Activated CD4-positive, alpha-beta T cell treated with anti-CD3 and anti-CD28 coated beads, Interleukin-2, amount 10 ng/mL, durations not matched to agents 24 days and 14 days (primary cell): ENCODE results near the gene ADORA2A. TPM values are rescaled to one million over a fixed set of nuclear protein-coding genes. Genes with fewer than 3 reads are reported as not detected.

Experiments used
- DNase-seq: peaks from one replicate; pipeline ENCODE4 v3.0.0; 2022
- H3K27ac Mint-ChIP-seq: one replicate; pipeline ENCODE4 v1.8.0; 2022; ENCODE audit warnings: mild to moderate bottlenecking, mixed read lengths
- H3K27me3 Mint-ChIP-seq: one replicate; pipeline ENCODE4 v1.8.0; 2022; ENCODE audit warnings: mixed read lengths
- H3K36me3 Mint-ChIP-seq: one replicate; pipeline ENCODE4 v1.8.0; 2022; ENCODE audit warnings: low read depth, mild to moderate bottlenecking, mixed read lengths
- H3K4me1 Mint-ChIP-seq: one replicate; pipeline ENCODE4 v1.8.0; 2021; ENCODE audit warnings: mixed read lengths
- H3K4me3 Mint-ChIP-seq: one replicate; pipeline ENCODE4 v1.8.0; 2022; ENCODE audit warnings: mild to moderate bottlenecking, moderate library complexity, mixed read lengths
- H3K9me3 Mint-ChIP-seq: one replicate; pipeline ENCODE4 v1.8.0; 2021; ENCODE audit warnings: mixed read lengths
- intact Hi-C: fragments of 100-400 bp; cut with micrococcal nuclease; formaldehyde crosslinking; loops from one replicate; pipeline ENCODE4 v1.15.1; 2023
- total RNA-seq: library from RNA; stranded (reverse); gene quantifications from 2 replicates; pipeline ENCODE4 v1.2.3, GENCODE V29; 2022

The ADORA2A gene
- total RNA-seq, 1 donor from 2014 or later: 36.2 TPM

DNA sequence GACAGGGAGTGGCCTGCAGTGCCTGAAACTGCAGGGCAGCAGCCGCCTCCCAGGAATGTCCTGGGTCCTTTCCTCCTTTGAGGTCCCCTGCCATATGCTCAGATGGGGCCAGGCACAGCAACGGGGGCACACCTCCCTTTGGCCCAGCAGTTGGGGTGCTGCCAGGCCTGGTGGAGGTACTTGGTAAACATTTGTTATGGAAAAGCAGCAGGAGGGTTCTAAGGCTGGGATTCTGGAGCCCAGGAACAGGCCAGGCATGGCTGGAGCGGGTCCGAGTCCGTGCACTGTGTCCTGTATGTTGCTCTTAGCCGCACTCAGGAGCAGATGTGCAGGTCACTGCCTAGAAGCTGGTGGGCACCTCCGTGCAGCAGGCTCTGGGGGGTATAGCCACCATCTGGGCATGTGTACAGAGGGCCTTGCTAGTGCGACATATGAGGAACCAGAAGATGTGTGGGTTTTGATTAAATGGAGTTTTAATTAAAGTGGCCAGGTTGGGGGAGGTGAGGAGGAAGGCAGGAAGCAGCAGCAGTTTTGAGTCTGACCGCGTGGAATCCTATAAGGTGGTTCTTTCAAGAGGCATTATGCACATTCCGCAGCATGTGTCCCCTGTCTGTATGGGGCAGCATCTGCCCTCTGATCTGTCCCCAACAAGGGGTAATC lies 1.5 kb downstream of the ADORA2A start:
- H3K27me3 Mint-ChIP-seq: no peaks in the 10 kb centered on the region
- DNase-seq: peak; percentile 70
- H3K36me3 Mint-ChIP-seq: peaks cover 11% of the 10 kb centered on the region
- H3K4me3 Mint-ChIP-seq: peak overlapping the region; percentile 86
- peak overlapping the region; percentile 90 for H3K27ac Mint-ChIP-seq
- H3K9me3 Mint-ChIP-seq: no peaks in the 10 kb centered on the region
- intact Hi-C loops: loop anchor here (1.0 to 5.0 kb wide), 2 partner anchors 126 to 157 kb away; partner anchors contain the start of genes GUCD1, SNRPD3 and SPECC1L
- H3K4me1 Mint-ChIP-seq: peaks cover 64% of the 10 kb centered on the region

DNA sequence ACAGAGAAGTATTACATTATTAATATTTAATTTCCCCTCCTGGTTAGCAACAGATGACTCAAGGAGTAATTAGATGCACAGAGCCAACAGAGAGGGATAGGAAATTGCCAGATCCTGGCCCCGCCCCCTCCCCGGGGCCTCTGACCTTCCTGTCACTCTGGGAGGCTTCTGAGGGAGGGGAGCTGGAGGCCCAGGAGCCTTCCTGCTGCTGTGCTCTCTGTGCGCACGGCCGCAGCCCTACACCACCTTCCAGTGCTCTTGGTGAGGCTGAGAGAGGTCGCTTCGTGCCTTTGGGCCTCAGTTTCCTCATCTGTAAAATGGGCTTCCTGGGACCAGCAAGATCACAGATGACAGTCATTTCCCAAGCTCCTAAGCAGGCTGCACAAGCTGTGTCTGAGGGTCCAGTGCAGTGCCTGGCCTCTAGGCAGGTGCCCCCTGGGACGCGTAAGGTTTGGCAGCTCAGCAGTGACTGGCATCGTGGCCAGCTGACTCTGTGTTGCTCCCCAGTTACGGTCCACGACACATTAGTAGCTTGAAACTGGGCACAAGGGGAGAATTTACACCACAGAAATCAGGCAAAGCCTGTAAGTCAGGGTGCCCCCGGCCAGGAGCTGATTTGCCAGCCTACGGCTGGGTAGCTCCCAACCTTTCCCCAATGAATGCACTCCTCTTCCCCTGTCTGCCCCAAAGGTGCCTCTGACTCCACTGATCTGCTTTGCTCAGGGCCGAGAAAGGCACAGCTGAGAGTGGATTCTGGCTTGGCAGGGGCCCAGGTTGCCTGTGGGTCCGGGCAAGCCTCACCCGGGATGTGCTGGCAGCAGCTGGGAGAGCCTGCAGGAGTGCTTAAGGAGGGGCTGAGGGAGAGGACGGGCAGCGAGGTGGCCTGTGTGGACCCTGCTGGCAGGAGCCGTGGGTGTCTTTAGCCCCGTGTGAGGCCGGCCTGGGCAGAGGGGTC lies 2.3 kb downstream of the ADORA2A start:
- Mint-ChIP-seq H3K4me1 (peaks cover 72% of the 10 kb centered on the region), H3K4me3 (peak overlapping the region; percentile 86), H3K27me3 (peaks cover 2% of the 10 kb centered on the region), H3K36me3 (peaks cover 17% of the 10 kb centered on the region), H3K27ac (peak overlapping the region; percentile 90), H3K9me3 (no peaks in the 10 kb centered on the region)
- DNase-seq: peak; percentile 92
- intact Hi-C loops: loop anchor here (5.0 kb wide), 1 partner anchor 157 kb away; the partner anchor contains the start of gene SPECC1L

- H3K27ac Mint-ChIP-seq: peak overlapping the region; percentile 90
- peaks cover 21% of the 10 kb centered on the region for H3K36me3 Mint-ChIP-seq
- peaks cover 2% of the 10 kb centered on the region for H3K27me3 Mint-ChIP-seq
- H3K9me3 Mint-ChIP-seq: no peaks in the 10 kb centered on the region
- H3K4me1 Mint-ChIP-seq: peaks cover 77% of the 10 kb centered on the region
- intact Hi-C loops: no loop called here
- peak overlapping the region; percentile 86 for H3K4me3 Mint-ChIP-seq
- DNase-seq: no peak
Observed at GRCh38 chr22:24430431-24431308, 3.3 kb downstream of the ADORA2A start.

DNA sequence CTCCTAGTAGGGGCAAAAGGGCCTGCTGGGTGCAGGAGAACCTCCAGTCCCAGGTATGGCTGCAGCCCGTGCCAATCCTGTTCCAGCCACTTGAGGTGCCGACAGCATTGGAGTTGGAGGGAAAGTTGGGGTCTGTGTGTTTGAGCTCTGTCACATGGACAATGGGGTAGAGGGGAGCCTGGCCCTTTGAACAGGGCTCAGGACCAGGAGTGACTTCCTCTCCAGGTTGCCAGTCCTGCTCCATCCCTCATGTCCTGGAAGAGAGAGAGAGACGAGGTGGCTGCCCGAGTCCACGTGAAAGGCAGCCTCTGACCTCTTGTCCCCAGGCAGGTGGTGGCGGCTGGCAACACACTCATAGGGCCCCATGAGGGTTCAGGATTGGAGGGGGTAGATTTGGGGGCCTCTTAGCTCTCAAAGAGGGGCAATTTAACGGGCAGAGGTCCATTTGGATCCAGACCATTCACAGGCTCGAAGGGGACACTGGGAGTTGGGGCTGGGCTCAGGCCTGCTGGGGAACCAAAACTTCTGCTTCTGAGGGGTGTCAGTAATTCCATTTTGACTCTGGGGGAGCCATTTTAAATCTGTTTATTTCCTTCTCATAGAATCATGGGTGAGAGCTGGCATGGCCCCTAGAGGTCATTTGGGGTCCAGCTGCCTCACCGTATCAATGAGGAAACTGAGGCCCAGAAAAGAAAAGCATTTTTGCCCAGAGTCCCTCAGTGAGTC lies 4.1 kb downstream of the ADORA2A start:
- intact Hi-C loops: no loop called here
- Mint-ChIP-seq H3K27ac (peak overlapping the region; percentile 86), H3K9me3 (no peaks in the 10 kb centered on the region), H3K27me3 (peaks cover 2% of the 10 kb centered on the region), H3K4me1 (peaks cover 71% of the 10 kb centered on the region), H3K36me3 (peaks cover 14% of the 10 kb centered on the region), H3K4me3 (peak overlapping the region; percentile 54)
- DNase-seq: no peak

DNA sequence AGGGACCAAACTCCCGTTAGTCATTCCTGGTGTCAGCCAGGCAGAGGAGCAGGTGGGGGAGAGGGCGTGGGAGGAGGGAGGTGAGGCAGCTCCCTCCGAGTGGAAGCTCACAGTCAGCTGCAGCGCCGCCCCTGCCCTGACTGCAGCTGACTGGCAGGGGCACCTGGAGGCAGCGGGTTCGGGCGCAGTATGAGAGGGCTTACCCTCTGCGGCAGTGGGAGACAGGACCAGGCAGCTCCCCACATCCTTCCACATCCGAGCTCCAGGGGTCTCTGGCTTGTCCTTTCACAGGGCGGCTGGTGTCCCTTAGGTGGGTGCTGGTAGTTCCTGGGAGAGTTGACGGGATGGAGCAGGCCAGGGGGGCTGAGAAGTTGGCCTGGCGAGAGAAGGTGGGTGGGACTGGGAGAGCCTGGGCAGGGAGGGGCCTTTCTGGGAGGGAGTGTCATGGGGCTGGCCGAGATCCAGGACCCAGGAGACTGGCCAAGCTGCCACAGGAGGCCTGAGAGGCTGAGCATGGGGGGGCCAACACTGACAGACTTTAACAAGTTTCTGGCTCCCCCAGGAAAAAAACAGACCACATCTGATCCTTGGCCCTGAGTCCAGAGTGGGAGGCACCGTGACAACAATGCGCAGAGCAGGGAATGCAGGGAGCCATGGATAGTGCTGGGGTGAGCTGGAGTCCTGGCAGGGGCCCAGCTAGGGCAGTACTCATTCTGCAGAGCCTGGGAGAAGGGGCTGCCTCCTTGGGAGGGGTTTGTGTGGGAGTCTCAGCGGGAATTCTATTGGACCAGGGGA lies 4.9 kb downstream of the ADORA2A start:
- Mint-ChIP-seq H3K27me3 (peaks cover 2% of the 10 kb centered on the region), H3K4me1 (peaks cover 69% of the 10 kb centered on the region), H3K9me3 (no peaks in the 10 kb centered on the region), H3K4me3 (peak overlapping the region; percentile 41), H3K27ac (peak overlapping the region; percentile 86), H3K36me3 (peaks cover 19% of the 10 kb centered on the region)
- DNase-seq: no peak
- intact Hi-C loops: no loop called here

DNA sequence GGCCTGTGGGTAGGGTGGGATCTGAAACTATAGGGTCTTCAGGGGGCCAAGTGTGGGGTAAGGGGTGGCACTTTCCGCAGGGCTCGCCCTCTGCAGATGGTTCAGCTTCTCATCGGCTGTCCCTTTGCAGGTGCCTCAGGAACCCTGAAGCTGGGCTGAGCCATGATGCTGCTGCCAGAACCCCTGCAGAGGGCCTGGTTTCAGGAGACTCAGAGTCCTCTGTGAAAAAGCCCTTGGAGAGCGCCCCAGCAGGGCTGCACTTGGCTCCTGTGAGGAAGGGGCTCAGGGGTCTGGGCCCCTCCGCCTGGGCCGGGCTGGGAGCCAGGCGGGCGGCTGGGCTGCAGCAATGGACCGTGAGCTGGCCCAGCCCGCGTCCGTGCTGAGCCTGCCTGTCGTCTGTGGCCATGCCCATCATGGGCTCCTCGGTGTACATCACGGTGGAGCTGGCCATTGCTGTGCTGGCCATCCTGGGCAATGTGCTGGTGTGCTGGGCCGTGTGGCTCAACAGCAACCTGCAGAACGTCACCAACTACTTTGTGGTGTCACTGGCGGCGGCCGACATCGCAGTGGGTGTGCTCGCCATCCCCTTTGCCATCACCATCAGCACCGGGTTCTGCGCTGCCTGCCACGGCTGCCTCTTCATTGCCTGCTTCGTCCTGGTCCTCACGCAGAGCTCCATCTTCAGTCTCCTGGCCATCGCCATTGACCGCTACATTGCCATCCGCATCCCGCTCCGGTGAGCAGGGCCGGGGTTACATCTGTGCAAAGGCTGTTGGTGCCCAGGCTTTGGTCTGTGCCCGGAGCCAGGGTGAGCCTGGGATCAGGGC lies 5.8 kb downstream of the ADORA2A start:
- Mint-ChIP-seq H3K36me3 (peaks cover 24% of the 10 kb centered on the region), H3K27me3 (peaks cover 2% of the 10 kb centered on the region), H3K9me3 (no peaks in the 10 kb centered on the region), H3K4me1 (peaks cover 72% of the 10 kb centered on the region), H3K27ac (peak overlapping the region; percentile 100), H3K4me3 (peak overlapping the region; percentile 83)
- no peak for DNase-seq
- intact Hi-C loops: no loop called here

- H3K4me1 Mint-ChIP-seq: peaks cover 65% of the 10 kb centered on the region
- H3K4me3 Mint-ChIP-seq: peak overlapping the region; percentile 83
- peak overlapping the region; percentile 100 for H3K27ac Mint-ChIP-seq
Observed at GRCh38 chr22:24433828-24434470, 6.5 kb downstream of the ADORA2A start.

GRCh38 chr22:24434471-24435322 lies 7.3 kb downstream of the ADORA2A start:
- H3K9me3 Mint-ChIP-seq: no peaks in the 10 kb centered on the region

More at GRCh38 chr22:24433828-24434470, 6.5 kb downstream of the ADORA2A start:
- H3K36me3 Mint-ChIP-seq: peaks cover 26% of the 10 kb centered on the region
- no peaks in the 10 kb centered on the region for H3K9me3 Mint-ChIP-seq
- no peak for DNase-seq
- H3K27me3 Mint-ChIP-seq: peaks cover 2% of the 10 kb centered on the region
- intact Hi-C loops: loop anchor here (1.0 to 2.0 kb wide), 5 partner anchors 9 to 121 kb away; partner anchors contain the start of genes GUCD1 and SNRPD3

DNA sequence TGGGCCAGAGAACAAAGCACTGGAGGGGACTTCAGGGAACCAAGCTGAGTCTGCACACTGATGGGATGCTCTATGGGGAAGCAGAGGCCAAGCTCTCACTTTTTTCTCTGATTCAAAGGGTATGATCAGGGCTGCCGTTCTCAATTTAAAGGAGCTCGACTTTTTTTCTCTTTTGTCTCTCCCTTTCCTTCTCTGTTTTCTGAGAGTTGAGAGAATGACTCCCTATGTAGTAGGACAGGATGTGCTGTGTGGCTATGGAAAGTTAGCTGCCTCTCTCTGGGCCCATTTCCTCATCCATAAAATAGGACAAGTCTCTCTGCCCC lies 7.9 kb downstream of the ADORA2A start:
- Mint-ChIP-seq H3K36me3 (peaks cover 28% of the 10 kb centered on the region), H3K9me3 (no peaks in the 10 kb centered on the region), H3K27ac (peak overlapping the region; percentile 100), H3K4me1 (peaks cover 61% of the 10 kb centered on the region), H3K27me3 (peaks cover 2% of the 10 kb centered on the region), H3K4me3 (peak overlapping the region; percentile 83)
- DNase-seq: no peak
- intact Hi-C loops: loop anchor here (2.0 kb wide), 1 partner anchor 34 kb away; no protein-coding TSS in a partner anchor

More at GRCh38 chr22:24434471-24435322, 7.3 kb downstream of the ADORA2A start:
- Mint-ChIP-seq H3K27me3 (peaks cover 2% of the 10 kb centered on the region), H3K27ac (peak overlapping the region; percentile 100), H3K4me3 (peak overlapping the region; percentile 83), H3K4me1 (peaks cover 62% of the 10 kb centered on the region), H3K36me3 (peaks cover 26% of the 10 kb centered on the region)
- DNase-seq: peak; percentile 93
- intact Hi-C loops: loop anchor here (1.0 to 2.0 kb wide), 5 partner anchors 9 to 121 kb away; partner anchors contain the start of genes GUCD1 and SNRPD3

GRCh38 chr22:24435861-24436371 lies 8.5 kb downstream of the ADORA2A start:
- H3K4me1 Mint-ChIP-seq: peaks cover 67% of the 10 kb centered on the region
- peaks cover 34% of the 10 kb centered on the region for H3K36me3 Mint-ChIP-seq
- peak overlapping the region; percentile 100 for H3K27ac Mint-ChIP-seq
- no peak for DNase-seq
- peak overlapping the region; percentile 83 for H3K4me3 Mint-ChIP-seq
- intact Hi-C loops: loop anchor here (2.0 kb wide), 1 partner anchor 35 kb away; no protein-coding TSS in a partner anchor
- no peaks in the 10 kb centered on the region for H3K9me3 Mint-ChIP-seq
- H3K27me3 Mint-ChIP-seq: peaks cover 2% of the 10 kb centered on the region
